HG03378 (cell line): Measurements from ENCODE around the gene LAMC1.

Experiments used
- ATAC-seq: cut with Tn5 transposase; IDR thresholded peaks from one replicate; pipeline ENCODE4 v1.9.1; 2021; ENCODE audit warnings: mild to moderate bottlenecking, moderate library complexity; ENCODE audit not compliant: unreplicated experiment

Gene LAMC1

DNA sequence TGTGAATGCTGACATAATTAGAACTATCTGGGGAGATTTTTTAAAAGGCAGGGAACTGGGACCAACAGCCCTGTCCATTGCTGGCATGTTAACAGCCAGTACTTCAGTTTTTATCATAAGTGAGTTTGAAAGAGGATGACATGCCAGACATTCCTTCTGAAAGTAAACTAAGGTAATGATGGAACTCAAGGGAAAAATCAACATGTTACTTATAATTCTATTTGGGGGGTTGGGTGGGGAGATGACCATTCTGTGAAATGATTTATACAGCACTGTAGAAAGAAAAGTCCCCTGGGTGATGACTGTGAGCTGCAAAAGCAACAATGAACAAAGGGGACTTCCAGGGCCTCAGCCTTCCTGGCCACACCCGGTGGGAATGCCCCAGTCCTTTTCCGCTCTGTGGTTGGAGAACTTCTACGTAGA is 157.4 kb downstream of the LAMC1 start:
- ATAC-seq = peak; percentile 73

DNA sequence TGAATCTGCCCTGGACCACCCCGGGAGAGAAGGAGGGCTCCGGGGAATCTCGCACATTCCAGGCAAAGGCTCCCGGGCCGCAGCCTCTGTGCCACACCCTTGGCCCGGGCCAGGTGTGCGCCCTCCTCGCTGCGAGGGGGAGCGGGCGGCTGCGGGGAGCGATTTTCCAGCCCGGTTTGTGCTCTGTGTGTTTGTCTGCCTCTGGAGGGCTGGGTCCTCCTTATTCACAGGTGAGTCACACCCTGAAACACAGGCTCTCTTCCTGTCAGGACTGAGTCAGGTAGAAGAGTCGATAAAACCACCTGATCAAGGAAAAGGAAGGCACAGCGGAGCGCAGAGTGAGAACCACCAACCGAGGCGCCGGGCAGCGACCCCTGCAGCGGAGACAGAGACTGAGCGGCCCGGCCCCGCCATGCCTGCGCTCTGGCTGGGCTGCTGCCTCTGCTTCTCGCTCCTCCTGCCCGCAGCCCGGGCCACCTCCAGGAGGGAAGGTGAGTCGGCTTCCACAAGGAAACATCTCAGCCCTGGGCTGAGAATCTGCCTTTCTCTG is 162.8 kb downstream of the LAMC1 start, which contains the start of gene LAMC2:
Gene LAMC2, plus strand, starts transcription at position 324 of the 550 bp plus-strand sequence. Its CDS starts 89 bp downstream, at position 413.
- ATAC-seq = no peak

DNA sequence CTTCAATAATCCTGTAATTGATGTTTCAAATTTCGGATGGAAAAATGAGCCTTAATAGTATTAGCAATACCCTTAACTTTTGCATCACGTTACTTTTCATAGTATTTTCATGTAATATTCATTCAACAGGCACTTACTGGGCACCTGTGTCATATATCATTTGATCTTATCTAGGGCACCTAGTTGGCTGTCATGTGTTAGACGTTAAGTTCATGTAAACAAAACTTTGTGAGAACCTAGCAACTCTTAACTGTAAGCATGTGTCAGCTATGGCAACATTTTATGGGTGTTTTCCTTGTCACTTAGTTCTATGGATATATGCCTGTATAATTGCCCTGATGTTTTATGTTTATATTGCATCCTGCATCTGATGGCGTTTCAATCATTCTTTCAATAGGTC is 163.6 kb downstream of the LAMC1 start:
- ATAC-seq = no peak

DNA sequence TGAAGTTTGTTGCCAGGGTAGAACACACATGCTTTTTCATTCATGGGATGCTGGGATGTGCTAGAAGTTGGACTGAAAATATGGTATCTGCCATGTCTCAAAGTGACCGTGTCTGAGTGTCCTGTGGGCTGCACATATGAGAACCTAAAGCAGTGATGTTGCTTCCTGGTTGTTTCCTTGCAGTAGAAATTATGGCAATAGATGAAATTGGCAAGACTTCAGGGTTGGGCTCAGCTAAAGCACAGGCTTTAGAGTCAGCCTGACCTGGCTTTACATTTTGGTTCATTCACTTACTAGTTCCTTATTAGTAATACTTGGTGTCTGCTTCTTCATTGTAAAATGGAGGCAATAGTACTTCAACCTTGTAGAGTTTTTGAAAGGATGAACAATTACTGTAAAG is 165.0 kb downstream of the LAMC1 start:
- ATAC-seq = no peak

DNA sequence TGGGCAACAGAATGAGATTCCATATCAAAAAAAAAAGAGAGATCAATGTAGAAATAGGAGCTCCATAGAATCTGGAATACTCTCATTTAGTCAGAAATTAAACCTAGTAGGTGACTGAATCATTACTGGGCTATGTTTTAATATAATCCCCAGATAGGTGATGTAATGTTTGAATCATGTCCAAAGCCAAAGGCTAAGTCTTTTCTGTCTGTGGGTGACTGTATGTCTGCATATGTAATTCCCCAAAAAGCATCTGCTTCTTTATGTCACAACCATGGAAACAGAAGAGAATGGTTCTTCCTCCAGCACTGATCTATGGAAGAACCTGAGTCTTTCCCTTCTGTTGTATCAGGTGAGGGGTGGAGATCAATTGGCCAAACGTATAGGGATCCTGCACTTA is 168.6 kb downstream of the LAMC1 start:
- ATAC-seq = no peak

DNA sequence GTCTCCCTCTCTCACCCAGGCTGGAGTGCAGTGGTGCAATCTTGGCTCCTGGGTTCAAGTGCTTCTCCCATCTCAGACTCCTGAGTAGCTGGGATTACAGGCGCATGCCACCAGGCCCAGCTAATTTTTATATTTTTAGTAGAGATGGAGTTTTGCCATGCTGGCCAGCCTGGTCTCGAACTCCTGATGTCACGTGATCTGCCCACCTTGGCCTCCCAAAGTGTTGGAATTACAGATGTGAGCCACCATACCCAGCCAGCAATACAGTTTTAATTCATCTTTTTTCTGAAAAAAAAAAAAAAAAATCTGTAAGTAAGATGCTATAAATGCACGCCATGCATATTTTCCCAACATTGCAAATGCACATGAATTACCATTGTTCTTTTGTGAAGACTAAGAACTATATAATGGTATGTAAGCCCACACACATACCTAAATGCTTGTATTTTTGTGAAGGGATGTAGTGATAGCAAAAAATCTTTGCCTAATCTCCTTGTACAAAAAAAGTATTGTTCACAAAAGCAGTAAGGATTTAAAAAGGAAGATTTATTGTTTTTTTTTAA is 170.8 kb downstream of the LAMC1 start:
- ATAC-seq = no peak

DNA sequence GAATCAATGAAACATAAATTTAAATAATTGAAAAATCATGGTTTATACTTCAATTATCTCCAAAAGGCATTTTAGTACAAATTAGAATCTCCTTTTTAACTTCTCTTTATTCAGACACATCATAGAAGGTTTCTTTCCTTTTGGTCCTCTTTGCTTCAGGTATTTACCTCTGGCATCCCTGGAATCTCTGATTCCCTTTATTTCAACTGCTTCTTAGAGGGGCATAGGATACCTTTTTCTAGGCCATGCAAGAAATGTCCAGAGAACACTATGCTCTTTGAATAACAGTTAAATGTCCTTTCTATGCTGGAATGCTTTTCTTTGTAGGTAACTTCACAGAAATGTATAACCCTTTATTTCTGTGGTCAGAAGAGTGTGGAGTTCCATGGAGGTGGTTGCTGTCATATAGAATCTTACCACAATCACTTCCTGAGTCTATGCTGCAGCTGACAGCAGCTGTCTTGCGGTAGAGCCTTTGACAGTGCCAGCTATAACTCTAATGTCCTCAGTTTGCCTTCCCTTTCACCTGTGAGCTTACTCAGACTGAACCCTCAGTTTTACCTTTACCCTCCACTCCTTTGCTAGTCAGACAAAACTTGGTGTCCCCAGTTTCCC is 171.4 kb downstream of the LAMC1 start:
- peak; percentile 97 for ATAC-seq

DNA sequence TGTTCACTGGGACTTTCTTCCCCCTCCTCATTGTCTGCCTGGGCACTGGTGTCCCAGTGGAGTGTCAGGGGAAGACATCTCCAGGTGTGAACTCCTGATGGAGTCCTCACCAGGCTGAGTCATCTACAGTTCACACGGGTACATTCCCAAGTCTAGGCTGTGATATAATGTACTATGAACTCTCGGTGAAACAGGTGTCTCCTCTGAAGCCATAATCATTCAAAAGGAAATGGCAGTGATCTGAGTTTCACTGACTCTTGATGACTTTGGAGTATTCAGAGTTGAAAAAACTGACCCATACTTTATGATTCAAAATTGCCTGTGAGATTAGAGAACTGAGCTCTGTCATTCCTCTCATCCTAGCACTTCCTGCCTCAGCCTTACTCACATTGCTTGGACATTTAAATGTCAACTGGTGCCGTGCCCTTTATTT is 171.9 kb downstream of the LAMC1 start:
- peak; percentile 35 for ATAC-seq
